ENCODE results near the gene PCNP. TPM values are rescaled to one million over a fixed set of nuclear protein-coding genes. Genes with fewer than 3 reads are reported as not detected.
"Not testable (repeated sequence)": the region's sequence is repeated elsewhere in the genome, so short reads cannot be mapped to it uniquely, and the experiment has no call there.

The PCNP gene
- total RNA-seq, 1 donor = 193 TPM

DNA sequence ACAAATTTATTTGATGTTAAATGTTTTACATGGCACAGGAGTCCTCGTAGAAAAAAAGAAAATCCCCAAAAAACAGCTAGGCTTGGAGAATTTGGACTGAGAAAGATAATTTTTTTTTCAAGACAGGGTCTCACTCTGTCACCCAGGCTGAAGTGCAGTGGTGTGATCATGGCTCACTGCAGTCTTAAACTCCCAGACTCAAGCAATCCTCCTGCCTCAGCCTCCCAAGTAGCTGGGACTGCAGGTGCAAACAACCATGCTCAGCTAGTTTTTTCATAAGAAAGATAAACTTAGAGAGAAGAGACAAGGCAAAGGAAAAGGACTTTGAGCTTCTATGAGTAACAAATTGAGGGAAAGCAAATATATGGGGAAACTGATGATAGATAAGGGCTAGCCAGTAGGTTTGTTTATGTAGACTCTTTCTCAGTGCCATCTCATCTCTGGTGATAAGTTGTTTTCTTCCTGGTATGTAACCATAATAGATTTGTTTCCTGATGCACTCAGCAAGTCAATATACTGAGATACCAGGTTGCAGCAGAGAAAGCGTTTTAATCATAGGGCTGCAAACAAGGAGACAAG is 25.4 kb upstream of the PCNP start:
- Histone ChIP-seq H3K27me3 (ENCODE audit: insufficient read depth, low read length) (no peaks in the 10 kb centered on the region), H3K4me3 (ENCODE audit: low read length) (no peak overlapping the region), H3K9me3 (ENCODE audit: low read depth, low read length) (no peaks in the 10 kb centered on the region), H3K4me1 (ENCODE audit: insufficient read depth, low read length) (peaks cover 4% of the 10 kb centered on the region)

- Histone ChIP-seq H3K9me3 (ENCODE audit: low read depth, low read length) (no peaks in the 10 kb centered on the region), H3K27me3 (ENCODE audit: insufficient read depth, low read length) (no peaks in the 10 kb centered on the region), H3K4me1 (ENCODE audit: insufficient read depth, low read length) (no peaks in the 10 kb centered on the region), H3K4me3 (ENCODE audit: low read length) (no peak overlapping the region)
Observed at GRCh38 chr3:101549473-101549872, 24.5 kb upstream of the PCNP start.

GRCh38 chr3:101551359-101552081 is 22.5 kb upstream of the PCNP start:
- H3K27me3 ChIP-seq (ENCODE audit: insufficient read depth, low read length); H3K4me3 ChIP-seq (ENCODE audit: low read length); H3K9me3 ChIP-seq (ENCODE audit: low read depth, low read length); H3K4me1 ChIP-seq (ENCODE audit: insufficient read depth, low read length): not testable (repeated sequence)

GRCh38 chr3:101553381-101553780 is 20.6 kb upstream of the PCNP start:
- H3K4me1 ChIP-seq (ENCODE audit: insufficient read depth, low read length); H3K4me3 ChIP-seq (ENCODE audit: low read length); H3K9me3 ChIP-seq (ENCODE audit: low read depth, low read length): not testable (repeated sequence)
- peaks cover 20% of the 10 kb centered on the region for H3K27me3 ChIP-seq (ENCODE audit: insufficient read depth, low read length)

DNA sequence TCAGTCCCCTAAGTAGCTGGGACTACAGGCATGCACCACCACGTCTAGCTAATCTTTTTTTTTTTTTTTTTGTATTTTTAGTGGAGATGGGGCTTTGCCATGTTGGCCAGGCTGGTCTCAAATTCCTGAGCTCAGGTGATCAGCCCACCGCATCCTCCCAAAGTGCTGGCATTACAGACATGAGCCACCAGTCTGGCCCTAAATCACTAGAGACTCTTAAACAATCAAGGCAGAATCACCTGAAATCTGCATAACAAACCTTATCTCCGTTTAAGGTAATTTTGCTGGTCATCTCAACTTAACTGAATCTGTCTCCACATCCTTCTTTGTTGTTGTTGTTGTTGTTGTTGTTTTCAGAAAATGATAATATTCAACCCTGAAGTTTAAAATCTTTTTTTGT is 17.9 kb upstream of the PCNP start:
- Histone ChIP-seq H3K4me1 (ENCODE audit: insufficient read depth, low read length) (no peaks in the 10 kb centered on the region), H3K9me3 (ENCODE audit: low read depth, low read length) (no peaks in the 10 kb centered on the region), H3K4me3 (ENCODE audit: low read length) (no peak overlapping the region), H3K27me3 (ENCODE audit: insufficient read depth, low read length) (peaks cover 23% of the 10 kb centered on the region)

DNA sequence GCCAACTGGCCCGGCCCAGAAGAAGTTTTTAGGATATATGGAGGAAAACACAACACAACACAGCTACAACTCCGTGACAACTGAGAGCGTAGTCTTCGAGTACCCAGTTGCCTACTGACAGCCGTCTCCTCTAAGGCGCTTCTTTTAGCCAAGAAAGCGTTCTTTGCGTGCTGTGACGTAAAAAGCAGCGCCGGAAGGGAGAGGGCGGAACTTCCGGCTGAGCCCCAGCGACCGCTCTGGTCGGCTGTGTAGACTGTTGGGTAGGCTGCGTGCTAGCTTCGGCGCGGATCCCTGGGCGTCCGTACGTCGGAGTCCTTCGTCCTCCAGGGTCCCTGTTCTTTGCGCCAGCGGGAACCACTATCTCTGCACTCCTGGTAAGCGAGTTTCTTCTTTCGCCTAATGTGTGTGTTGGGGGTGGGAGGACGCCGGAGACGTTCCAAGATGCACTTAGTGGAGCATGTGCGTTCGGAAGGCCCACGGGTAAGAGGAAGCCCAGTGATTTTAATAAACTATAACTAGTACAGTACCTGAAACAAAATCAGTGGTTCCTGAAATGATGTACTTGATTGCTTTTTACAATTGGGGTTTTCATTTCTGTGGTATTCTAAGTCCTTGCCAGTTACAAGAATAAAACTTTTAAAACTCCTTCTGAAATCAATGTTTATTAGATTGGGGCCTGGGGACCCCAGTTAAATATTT is 12.2 kb upstream of the PCNP start, which contains the start of gene TRMT10C:
Gene TRMT10C (plus strand): TSS at position 239 of the 699 bp plus-strand sequence. CDS start 2,914 bp downstream, outside the sequence.
- Histone ChIP-seq H3K4me3 (ENCODE audit: low read length) (peak within 1 kb of the TSS; percentile 93), H3K9me3 (ENCODE audit: low read depth, low read length) (no peaks in the 10 kb centered on the region), H3K27me3 (ENCODE audit: insufficient read depth, low read length) (peaks cover 12% of the 10 kb centered on the region), H3K4me1 (ENCODE audit: insufficient read depth, low read length) (peaks cover 21% of the 10 kb centered on the region)

- Histone ChIP-seq H3K4me3 (ENCODE audit: low read length) (no peak overlapping the region), H3K4me1 (ENCODE audit: insufficient read depth, low read length) (peaks cover 23% of the 10 kb centered on the region), H3K27me3 (ENCODE audit: insufficient read depth, low read length) (no peaks in the 10 kb centered on the region), H3K9me3 (ENCODE audit: low read depth, low read length) (no peaks in the 10 kb centered on the region)
Observed at GRCh38 chr3:101567528-101568317, 6.3 kb upstream of the PCNP start.

DNA sequence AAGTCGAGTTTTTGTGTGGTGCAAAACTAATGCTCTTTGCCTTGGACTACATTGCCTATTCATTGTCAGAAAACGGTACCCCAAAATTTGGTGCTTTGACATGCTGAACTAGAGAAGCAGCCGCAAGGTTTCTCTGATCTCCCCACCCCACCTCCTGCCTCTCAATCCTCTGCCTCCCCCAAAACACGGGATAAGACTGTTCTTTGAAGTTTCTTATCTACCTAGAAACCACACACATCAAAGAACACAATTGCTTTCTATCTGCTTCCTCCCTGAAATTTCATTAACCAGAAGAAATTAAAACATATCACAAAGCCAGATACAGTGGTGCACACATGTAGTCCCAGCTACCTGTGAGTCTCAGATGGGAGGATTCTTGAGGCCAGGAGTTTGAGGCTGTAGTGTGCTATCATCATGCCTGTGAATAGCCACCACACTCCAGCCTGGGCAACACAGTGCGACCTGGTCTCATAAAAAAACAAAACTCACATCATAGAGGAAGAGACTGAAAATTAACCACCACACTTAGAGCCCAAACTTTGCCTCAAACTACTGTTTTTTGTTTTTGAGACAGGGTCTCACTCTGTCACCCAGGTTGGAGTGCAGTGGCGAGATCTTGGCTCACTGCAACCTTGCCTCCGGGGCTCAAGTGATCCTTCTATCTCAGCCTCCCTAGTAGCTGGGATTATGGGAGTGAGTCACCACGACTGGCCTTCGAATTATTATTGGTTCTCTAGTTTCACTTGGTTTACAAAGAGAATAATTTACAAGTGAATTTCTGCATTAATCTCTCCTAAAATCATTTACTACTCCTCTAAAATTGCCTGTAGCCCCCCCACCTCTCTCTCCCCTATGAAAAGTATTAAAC is 2.7 kb upstream of the PCNP start:
- no peak overlapping the region for H3K4me3 ChIP-seq (ENCODE audit: low read length)
- peaks cover 22% of the 10 kb centered on the region for H3K4me1 ChIP-seq (ENCODE audit: insufficient read depth, low read length)
- H3K9me3 ChIP-seq (ENCODE audit: low read depth, low read length) = no peaks in the 10 kb centered on the region
- H3K27me3 ChIP-seq (ENCODE audit: insufficient read depth, low read length) = no peaks in the 10 kb centered on the region

- H3K4me1 ChIP-seq (ENCODE audit: insufficient read depth, low read length) = peaks cover 30% of the 10 kb centered on the region
Observed at GRCh38 chr3:101574388-101575112, 570 bp downstream of the PCNP start.

DNA sequence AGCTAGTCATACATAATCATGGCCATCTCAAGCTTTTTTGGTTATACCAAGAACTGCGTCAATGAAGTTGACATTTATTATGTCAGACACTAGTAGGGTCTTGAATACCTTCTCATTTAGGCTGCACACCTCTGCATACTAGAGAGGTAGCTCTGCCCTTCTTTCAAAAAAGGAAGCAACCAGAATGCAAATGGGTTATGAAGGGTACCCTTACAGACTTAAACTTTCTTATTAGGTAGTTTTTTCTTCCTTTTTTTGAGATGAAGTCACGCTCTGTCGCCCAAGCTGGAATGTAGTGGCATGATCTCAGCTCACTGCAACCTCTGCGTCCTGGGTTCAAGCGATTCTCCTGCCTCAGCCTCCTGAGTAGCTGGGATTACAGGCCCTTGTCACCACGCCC is 3.3 kb downstream of the PCNP start:
- no peaks in the 10 kb centered on the region for H3K27me3 ChIP-seq (ENCODE audit: insufficient read depth, low read length)
- H3K4me1 ChIP-seq (ENCODE audit: insufficient read depth, low read length) = peaks cover 26% of the 10 kb centered on the region
- H3K9me3 ChIP-seq (ENCODE audit: low read depth, low read length) = no peaks in the 10 kb centered on the region
- H3K4me3 ChIP-seq (ENCODE audit: low read length) = no peak overlapping the region

More at GRCh38 chr3:101574388-101575112, 570 bp downstream of the PCNP start:
- H3K4me3 ChIP-seq (ENCODE audit: low read length) = peak overlapping the region; percentile 80
- H3K9me3 ChIP-seq (ENCODE audit: low read depth, low read length) = no peaks in the 10 kb centered on the region
- no peaks in the 10 kb centered on the region for H3K27me3 ChIP-seq (ENCODE audit: insufficient read depth, low read length)

DNA sequence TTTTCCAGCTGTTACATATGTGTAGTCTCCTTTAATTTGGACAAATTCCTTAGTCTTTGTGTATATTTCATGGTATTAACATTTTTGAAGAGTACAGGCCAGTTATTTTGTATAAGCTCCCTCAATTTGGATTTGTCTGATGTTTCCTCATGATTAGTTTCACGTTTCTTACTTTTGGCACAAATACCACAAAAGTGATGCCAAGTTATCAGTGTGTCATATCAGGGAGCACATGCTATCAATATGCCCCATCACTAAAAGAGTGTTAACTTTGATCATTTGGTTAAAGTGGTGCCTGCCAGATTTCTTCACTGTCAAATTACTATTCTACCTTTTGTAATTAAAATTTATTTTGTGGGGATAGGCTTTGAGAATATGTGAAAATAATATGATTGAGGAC is 14.6 kb downstream of the PCNP start:
- Histone ChIP-seq H3K9me3 (ENCODE audit: low read depth, low read length) (no peaks in the 10 kb centered on the region), H3K27me3 (ENCODE audit: insufficient read depth, low read length) (no peaks in the 10 kb centered on the region), H3K4me3 (ENCODE audit: low read length) (no peak overlapping the region), H3K4me1 (ENCODE audit: insufficient read depth, low read length) (no peaks in the 10 kb centered on the region)

GRCh38 chr3:101591071-101591470 is 17.1 kb downstream of the PCNP start:
- Histone ChIP-seq H3K27me3 (ENCODE audit: insufficient read depth, low read length) (no peaks in the 10 kb centered on the region), H3K4me1 (ENCODE audit: insufficient read depth, low read length) (no peaks in the 10 kb centered on the region), H3K9me3 (ENCODE audit: low read depth, low read length) (no peaks in the 10 kb centered on the region), H3K4me3 (ENCODE audit: low read length) (no peak overlapping the region)

GRCh38 chr3:101602731-101603130 is 28.8 kb downstream of the PCNP start:
- Histone ChIP-seq H3K9me3 (ENCODE audit: low read depth, low read length) (no peaks in the 10 kb centered on the region), H3K27me3 (ENCODE audit: insufficient read depth, low read length) (no peaks in the 10 kb centered on the region), H3K4me3 (ENCODE audit: low read length) (no peak overlapping the region), H3K4me1 (ENCODE audit: insufficient read depth, low read length) (no peaks in the 10 kb centered on the region)

DNA sequence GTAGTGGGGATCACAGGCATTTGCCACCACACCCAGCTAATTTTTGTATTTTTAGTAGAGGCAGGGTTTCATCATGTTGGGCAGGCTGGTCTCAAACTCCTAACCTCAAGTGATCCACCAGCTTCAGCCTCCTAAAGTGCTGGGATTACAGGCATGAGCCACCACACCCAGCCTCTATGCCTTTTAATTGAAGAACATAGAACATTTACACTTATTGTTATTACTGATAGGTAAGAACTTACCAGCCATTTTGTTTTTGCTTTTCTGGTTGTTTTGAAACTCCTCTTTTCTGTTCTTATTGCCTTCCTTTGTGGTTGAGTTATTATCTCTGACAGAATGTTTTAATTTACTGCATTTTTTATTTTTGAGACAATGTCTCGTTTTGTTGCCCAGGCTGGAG is 29.2 kb downstream of the PCNP start:
- Histone ChIP-seq H3K9me3 (ENCODE audit: low read depth, low read length) (no peaks in the 10 kb centered on the region), H3K4me3 (ENCODE audit: low read length) (no peak overlapping the region), H3K4me1 (ENCODE audit: insufficient read depth, low read length) (no peaks in the 10 kb centered on the region), H3K27me3 (ENCODE audit: insufficient read depth, low read length) (no peaks in the 10 kb centered on the region)
